Stimulated activated CD8-positive, alpha-beta memory T cell treated with anti-CD3 and anti-CD28 coated beads, Interleukin-2, amount 100 ng/mL, for 1 hour (primary cell): Measurements from ENCODE around the gene DAPK3.

Experiments used
- DNase-seq, 2 donors: peaks; one replicate each; pipeline ENCODE4 v3.0.0-alpha.2; 2020; ENCODE audit warnings: low read depth in 2 of 2

DAPK3 gene

DNA sequence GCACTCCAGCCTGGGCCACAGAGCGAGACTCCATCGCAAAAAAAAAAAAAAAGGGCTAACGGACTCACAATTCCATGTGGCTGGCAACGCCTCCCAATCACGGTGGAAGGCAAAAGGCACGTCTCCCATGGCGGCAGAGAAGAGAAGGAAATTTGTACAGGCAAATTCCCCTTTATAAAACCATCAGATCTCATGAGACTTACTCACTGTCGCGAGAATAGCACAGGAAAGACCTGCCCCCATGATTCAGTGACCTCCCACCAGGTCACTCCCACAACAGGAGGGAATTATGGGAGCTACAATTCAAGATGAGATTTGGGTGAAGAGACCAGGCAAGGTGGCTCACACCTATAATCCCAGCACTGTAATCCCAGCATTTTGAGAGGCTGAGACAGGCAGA, 56.7 kb downstream of the DAPK3 start:
- DNase-seq = no peak

DNA sequence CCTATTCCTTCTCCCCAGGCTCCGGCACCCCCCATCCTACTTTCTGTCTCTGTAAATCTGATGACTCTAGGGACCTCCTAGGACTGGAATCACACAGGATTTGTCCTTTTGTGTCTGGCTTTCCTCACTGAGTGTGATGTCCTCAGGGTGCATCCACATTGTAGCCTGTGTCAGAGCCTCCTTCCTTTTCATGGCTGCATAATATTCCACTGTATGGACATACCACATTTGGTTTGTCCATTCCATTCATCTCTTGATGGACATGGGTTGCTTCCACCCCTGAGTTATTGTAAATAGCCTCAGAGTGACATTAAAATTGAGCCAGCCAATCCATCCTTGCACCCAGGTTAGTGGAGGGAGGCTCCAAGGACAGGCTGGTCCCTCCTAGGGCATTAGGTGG, 60.8 kb downstream of the DAPK3 start:
- no peak for DNase-seq
